Panc1 (cell line): ENCODE data around the gene DSCAM.

Experiments
- POLR2AphosphoS5 ChIP-seq: IDR thresholded peaks from 2 replicates; pipeline ENCODE4 v1.6.1; 2012; ENCODE audit warnings: mild to moderate bottlenecking, low read depth, low read length, moderate library complexity
- SIN3A ChIP-seq: IDR thresholded peaks from 2 replicates; pipeline ENCODE4 v1.6.1; 2012; ENCODE audit warnings: low read depth, mild to moderate bottlenecking, low read length, moderate library complexity, borderline replicate concordance; ENCODE audit not compliant: insufficient read depth
- TCF7L2 ChIP-seq: IDR thresholded peaks from 2 replicates; pipeline ENCODE4 v1.6.1; 2011; ENCODE audit warnings: mild to moderate bottlenecking, low read depth, low read length, inconsistent platforms
- TF ChIP-seq, protein P1 (sequence below): fragments of 450-650 bp; IDR thresholded peaks from 2 replicates; pipeline ENCODE4 v1.5.1; 2017; ENCODE audit warnings: mild to moderate bottlenecking

DNA sequence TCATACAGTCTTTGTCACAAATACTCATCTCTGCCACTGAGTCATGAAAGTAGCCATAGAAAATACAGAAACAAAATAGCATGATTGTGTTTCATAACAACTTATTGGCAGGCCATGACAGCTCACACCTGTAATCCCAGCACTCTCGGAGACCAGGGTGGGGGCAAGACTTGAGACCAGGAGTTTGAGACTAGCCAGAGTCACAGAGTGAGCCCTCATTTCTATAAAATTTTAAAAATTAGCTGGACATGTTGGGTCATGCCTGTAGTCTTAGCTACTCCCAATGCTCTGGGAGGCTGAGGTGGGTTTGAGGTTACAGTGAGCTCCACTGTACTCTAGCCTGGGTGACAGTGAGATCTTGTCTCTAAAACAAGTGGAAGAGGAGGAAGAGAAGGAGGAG, 568.6 kb downstream of the DSCAM start:
- TF ChIP-seq, protein P1, sequence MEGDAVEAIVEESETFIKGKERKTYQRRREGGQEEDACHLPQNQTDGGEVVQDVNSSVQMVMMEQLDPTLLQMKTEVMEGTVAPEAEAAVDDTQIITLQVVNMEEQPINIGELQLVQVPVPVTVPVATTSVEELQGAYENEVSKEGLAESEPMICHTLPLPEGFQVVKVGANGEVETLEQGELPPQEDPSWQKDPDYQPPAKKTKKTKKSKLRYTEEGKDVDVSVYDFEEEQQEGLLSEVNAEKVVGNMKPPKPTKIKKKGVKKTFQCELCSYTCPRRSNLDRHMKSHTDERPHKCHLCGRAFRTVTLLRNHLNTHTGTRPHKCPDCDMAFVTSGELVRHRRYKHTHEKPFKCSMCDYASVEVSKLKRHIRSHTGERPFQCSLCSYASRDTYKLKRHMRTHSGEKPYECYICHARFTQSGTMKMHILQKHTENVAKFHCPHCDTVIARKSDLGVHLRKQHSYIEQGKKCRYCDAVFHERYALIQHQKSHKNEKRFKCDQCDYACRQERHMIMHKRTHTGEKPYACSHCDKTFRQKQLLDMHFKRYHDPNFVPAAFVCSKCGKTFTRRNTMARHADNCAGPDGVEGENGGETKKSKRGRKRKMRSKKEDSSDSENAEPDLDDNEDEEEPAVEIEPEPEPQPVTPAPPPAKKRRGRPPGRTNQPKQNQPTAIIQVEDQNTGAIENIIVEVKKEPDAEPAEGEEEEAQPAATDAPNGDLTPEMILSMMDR: no peak
- TF ChIP-seq SIN3A (no peak), POLR2AphosphoS5 (no peak), TCF7L2 (no peak)
